Bone marrow (tissue), 2 donors: ENCODE data around the gene CRACR2A.

Source experiments
- DNase-seq, 2 donors: peaks; one replicate each; lab custom pipeline; 2025; lab: John Stamatoyannopoulos, UW

The CRACR2A gene

DNA sequence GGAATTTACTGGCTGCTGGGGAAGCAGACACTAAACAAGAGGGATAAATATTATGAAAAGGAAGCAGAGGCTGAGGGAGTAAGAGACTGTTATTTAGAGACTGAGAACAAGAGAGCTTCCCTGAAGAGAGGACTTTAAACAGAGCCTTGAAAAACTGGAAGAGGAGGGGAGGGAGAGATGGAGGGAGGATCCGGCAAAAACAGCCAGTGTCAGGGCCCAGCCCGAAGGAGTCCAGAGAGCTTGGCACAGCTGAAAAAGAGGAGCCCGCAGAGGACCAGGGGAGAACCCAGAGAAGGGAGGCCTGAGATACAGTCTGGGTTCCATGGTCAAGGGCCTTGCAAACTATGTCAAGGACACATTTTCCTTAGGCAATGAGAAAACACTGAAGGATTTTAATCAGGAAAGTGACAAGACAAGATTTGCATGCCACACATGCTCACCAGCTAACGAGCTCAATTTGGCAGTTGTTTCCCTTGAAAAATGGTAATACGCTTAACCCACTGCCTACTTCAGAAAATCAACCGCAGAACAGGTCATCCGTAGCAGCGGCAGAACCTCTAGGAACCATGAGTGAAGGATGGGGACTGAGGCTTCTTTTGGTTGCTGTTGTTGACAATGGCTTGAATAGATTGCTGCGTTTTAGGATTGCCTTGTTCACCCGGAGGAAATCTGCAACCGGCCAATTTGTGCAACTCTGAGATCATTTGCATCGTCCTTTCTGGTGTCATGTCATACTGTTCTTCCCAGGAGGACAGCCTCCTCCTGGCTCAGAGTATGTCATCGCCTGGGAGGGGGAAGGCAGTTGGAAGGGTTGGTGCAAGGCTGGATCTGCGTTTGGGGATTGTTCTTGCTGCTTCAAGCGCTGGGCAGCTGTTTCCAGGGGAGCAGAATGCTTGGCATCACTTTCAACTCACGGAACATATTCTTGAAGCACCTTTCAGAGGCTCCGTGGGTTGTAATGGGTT is 153.7 kb downstream of the CRACR2A start:
- no peak for DNase-seq

- DNase-seq, result no peak
Measured at GRCh38 chr12:3597526-3598210, 155.2 kb downstream of the CRACR2A start.

DNA sequence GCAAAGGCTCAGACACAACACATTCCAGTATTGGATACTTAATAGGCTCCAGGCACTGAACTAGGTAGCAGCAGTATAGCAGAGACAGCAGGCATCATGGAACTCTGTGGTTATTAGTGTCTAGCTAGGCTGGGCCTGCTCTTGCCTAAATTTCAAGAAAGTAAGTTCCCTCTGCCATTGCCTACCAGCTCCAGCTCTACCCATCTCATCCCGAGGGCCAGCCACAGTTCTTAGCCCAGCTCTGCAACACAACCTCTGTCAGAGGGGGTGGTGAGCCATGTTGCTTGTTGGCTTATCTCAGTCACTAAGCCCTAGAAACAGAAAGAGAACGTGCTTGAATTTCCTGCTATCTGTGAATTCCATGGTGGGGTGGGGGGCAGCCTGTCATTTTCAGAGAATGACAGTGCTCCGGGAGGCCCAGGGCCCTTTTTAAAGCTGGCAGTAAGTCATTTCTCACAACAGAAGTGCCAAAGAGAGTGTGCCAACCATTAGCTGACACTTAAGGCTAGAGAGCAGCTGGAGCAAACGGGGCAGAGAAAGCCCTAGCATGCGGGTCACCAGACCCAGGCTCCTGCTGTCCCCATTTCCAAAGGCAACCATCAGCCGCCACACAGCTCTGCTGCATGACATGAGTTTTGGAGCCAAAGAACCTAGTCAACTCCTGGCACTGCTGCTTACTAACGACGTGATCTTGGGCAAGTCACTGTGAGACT is 156.1 kb downstream of the CRACR2A start:
- no peak for DNase-seq

DNA sequence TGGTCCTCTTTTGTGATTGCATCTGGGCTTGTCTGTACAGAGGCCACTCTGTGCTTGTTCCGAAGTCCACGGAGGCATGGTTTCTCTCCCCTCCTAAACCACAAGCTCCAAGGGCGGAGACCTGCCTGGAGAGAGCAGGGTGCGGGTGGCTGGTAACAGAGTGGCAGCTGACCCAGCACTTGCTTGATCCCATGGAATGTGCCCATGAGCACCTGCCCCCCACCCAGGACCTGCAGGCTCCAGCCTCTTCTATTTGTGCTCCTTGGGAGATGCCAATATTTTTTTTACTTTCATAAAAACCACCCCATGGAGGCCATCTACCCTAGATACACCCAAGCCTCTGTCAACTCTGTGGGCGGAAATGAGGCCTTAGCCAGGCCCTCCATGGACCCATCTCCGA is 157.2 kb downstream of the CRACR2A start:
- DNase-seq, result no peak

- DNase-seq, result no peak
Measured at GRCh38 chr12:3594966-3595365, 157.9 kb downstream of the CRACR2A start.

DNA sequence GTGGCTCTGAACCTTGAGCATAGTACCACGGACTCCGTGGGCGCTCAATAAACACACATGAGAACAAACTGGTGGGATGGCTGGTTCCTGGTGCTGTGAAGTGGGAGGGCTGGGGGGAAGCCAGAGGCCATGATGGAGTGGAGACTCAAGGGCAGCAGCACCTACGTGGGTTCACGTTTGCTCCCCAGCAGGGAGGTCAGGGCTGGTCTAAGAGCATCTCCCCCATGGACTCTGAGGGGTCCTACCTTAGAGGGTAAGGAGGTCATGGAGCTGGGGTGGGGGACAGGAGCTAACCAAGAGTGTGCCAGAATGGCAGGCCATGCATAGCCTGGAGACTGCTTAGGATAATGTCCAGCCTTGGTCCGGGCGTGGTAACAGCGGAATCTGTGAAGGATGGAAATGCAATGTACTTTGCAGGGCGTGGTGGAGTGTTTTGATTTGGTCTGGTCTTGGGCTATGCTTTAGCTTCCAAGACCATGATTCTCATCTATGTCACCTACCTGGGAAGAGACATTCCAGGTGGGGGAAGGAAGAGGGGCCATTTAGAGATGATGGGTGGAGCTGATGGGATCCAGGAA is 158.9 kb downstream of the CRACR2A start:
- no peak for DNase-seq

GRCh38 chr12:3592856-3593625 is 159.9 kb downstream of the CRACR2A start:
- no peak for DNase-seq

DNA sequence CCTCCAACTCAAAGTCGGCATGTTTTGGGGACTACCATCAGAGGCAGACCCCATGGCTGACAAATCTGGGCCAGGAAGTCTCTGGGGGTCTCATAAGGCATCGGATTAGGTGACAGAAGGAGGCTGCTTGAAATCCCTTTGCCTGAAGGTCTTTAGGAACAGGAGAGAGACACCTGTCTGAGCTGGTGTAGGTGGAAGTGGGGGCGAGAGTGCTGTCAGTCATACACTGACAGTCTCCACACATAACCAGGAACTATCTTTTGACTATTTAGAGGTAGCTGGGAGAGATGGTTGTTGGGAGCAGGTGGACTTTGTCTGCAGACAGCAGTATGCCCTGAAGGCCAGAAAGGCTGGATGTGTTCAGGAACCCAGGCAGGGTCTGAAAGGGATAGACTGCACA is 163.2 kb downstream of the CRACR2A start:
- no peak for DNase-seq

DNA sequence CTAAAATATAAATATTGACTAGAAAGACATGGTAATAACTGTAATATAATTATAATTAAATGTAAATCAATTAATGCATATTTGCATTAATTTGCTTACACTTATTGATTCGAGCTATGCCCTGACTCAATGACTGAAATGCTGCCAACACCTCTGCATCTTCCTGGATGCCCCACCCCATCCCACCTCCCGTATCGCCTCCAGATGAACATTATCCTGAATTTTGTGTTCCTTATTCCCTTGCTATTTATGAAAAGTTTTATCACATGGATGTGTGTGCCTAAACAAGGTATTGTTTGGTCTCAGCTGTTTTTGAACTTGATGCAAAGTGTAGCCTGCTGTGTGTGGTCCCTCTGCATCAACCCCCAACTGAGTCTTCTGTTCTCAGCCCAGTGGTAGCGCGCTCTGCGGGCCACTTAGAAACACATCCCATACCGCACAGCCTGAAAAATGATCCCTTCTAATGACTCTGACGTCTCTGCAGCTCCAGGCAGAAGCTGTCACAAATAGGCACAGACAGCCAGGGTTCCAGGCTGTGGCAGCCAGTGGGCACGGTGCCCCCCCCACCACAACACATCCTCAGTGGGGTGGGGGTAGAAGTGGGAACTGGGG is 165.4 kb downstream of the CRACR2A start:
- DNase-seq, result no peak

DNA sequence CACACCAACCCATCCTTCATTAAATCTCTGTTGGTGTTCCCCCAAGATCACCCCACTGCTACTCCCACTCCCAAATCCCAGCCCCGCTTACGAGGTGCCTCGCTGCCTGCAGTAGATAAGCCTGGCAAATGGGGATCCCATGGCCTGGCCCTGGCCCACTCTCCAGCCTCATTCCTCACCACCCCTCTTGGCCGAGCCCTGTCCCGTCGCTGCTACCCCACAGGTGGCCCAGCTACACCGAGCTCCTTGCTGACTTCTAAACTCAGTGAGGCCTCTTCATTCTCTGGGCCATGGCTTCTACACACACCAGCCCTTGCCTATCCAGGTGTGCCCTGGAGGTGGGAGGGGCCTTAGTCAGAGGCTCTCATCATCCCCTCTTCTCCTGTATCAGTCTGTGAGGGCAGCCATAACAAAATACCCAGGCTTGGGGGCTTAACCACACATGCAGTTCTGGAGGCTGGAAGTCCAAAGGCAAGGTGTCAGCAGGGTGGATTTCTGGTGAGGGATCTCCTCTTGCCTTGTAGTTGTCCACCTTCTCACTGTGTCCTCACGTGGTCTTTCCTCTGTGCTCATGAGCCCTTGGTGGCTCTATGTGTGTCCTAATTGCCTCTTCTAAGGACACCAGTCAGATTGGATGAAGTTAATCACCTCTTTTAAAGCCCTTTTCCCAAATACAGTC is 169.1 kb downstream of the CRACR2A start:
- DNase-seq, result no peak

GRCh38 chr12:3580094-3580749 is 172.7 kb downstream of the CRACR2A start:
- DNase-seq, result no peak

GRCh38 chr12:3579446-3580093 is 173.3 kb downstream of the CRACR2A start:
- no peak for DNase-seq

- no peak for DNase-seq
Measured at GRCh38 chr12:3578557-3578956, 174.4 kb downstream of the CRACR2A start.

GRCh38 chr12:3576891-3577290 is 176.0 kb downstream of the CRACR2A start:
- no peak for DNase-seq

- no peak for DNase-seq
Measured at GRCh38 chr12:3574986-3575385, 177.9 kb downstream of the CRACR2A start.

GRCh38 chr12:3572560-3572959 is 180.3 kb downstream of the CRACR2A start:
- no peak for DNase-seq

- DNase-seq, result no peak
Measured at GRCh38 chr12:3571724-3572123, 181.2 kb downstream of the CRACR2A start.

DNA sequence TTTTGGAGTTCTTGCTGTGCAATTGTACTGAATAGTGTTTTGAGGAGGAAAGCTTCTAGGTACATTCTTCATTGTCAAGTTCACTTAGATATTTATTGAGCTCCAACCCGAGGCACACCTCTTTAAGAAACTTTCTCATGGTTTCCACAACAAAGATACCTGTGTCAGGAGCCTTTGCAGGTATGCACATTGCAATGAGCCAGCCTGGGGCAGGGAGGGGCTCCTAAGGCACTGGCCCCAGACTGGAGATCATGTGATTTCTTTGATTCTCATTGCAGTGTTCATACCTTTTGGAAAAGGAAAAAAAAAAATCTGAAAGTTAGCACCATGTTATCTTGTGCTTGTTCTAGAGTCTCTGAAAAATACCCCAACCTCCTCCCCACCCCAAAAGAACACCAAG is 181.6 kb downstream of the CRACR2A start:
- DNase-seq, result no peak

GRCh38 chr12:3568695-3569094 is 184.2 kb downstream of the CRACR2A start:
- DNase-seq, result no peak
